Daoy (cell line): Measurements from ENCODE around the gene TRIM23. TPM values are rescaled to one million over a fixed set of nuclear protein-coding genes. Genes with fewer than 3 reads are reported as not detected.
A peak's percentile ranks its signal among the peaks of the same experiment; 100 is the strongest.

Experiments used
- DNase-seq: peaks from one replicate; pipeline ENCODE4 v3.0.0-alpha.2; 2015; ENCODE audit warnings: low read depth
- total RNA-seq: library from RNA; depleted of rRNA; stranded (reverse); fragments of >200 nt; shearing (Covaris generic); gene quantifications from 2 replicates; pipeline ENCODE4 v1.2.3, GENCODE V29; 2014; rRNA removed

The TRIM23 gene
- total RNA-seq, 1 experiment from 2014 or later = 11.8 TPM

GRCh38 chr5:65566505-65566904, 57.6 kb downstream of the TRIM23 start:
- DNase-seq = no peak

- DNase-seq = no peak
These were observed 60.4 kb downstream of the TRIM23 start for GRCh38 chr5:65563777-65564176.

GRCh38 chr5:65562731-65563701, 61.1 kb downstream of the TRIM23 start, which contains the start of the genes CENPK and PPWD1:
CENPK (minus strand) TSS chr5:65563168; CDS start chr5:65554907, 8,261 bp downstream.
PPWD1 (plus strand) TSS chr5:65563296; CDS start chr5:65563311, 15 bp downstream.
- peak; percentile 99 for DNase-seq

- DNase-seq = no peak
These were observed 67.4 kb downstream of the TRIM23 start for GRCh38 chr5:65556718-65557117.

GRCh38 chr5:65556181-65556580, 68.0 kb downstream of the TRIM23 start:
- no peak for DNase-seq

- DNase-seq = no peak
These were observed 68.8 kb downstream of the TRIM23 start for GRCh38 chr5:65555287-65555686.

- DNase-seq = no peak
These were observed 70.2 kb downstream of the TRIM23 start for GRCh38 chr5:65553941-65554340.

GRCh38 chr5:65548281-65548680, 75.9 kb downstream of the TRIM23 start:
- no peak for DNase-seq

- DNase-seq = no peak
These were observed 78.0 kb downstream of the TRIM23 start for GRCh38 chr5:65546141-65546540.

GRCh38 chr5:65544473-65544872, 79.7 kb downstream of the TRIM23 start:
- no peak for DNase-seq

GRCh38 chr5:65539827-65540226, 84.3 kb downstream of the TRIM23 start:
- peak; percentile 7 for DNase-seq

Other genes with a start within 250 kb of the TRIM23 start
- 14.2 and 20.8 TPM in 2 replicates for gene ADAMTS6, start 142.4 kb downstream of the TRIM23 start, total RNA-seq
- gene CENPK, start 61.2 kb downstream of the TRIM23 start, total RNA-seq = 42.2 and 105 TPM in 2 replicates
- 39.8 and 46.3 TPM in 2 replicates for gene PPWD1, start 61.0 kb downstream of the TRIM23 start, total RNA-seq
- 5.3 and 7.7 TPM in 2 replicates for gene SHLD3, start 694 bp upstream of the TRIM23 start, total RNA-seq
- 51.8 and 56.9 TPM in 2 replicates for gene TRAPPC13, start 694 bp upstream of the TRIM23 start, total RNA-seq
- gene SGTB, start 97.8 kb upstream of the TRIM23 start, total RNA-seq = 7.7 and 9.9 TPM in 2 replicates
- gene NLN, start 97.9 kb upstream of the TRIM23 start, total RNA-seq = 43.8 and 44.2 TPM in 2 replicates